AG08396 (cell line): ENCODE results near the gene SIRT2.
A peak's percentile ranks its signal among the peaks of the same experiment; 100 is the strongest.

Source experiments
- DNase-seq: peaks from one replicate; pipeline ENCODE4 v3.0.0; 2012; ENCODE audit warnings: low spot score, mixed read lengths

Gene SIRT2

DNA sequence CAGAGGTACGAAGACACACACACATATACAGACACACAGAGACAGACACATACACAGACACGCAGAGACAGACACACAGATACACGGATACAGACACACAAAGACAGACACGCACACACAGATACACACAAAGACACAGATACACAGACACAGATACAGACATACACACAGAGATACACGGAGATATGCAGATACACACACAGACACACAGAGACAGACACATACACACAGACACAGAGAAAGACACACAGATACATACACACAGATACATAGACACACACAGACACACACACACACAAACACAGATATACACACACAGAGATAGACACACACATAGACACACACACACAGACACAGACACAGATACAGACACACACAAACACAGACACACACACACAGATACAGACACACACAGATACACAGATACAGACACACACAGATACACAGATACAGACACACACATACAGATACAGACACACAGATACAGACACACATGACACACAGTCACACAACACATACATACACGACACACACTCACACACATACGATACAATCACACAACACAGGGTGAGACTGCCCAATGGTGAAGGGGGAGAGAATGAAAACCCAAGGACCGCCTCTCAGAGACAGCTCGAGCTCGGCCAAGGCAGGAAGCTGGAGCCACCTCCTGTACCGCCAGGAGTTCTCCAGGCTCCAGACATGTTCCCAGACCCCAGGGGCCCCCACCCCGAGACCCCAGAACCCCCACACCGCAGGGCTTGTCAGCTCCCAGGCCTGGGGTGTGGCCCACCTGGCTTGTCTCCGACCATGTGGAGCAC is 21.4 kb upstream of the SIRT2 start:
- DNase-seq = no peak

DNA sequence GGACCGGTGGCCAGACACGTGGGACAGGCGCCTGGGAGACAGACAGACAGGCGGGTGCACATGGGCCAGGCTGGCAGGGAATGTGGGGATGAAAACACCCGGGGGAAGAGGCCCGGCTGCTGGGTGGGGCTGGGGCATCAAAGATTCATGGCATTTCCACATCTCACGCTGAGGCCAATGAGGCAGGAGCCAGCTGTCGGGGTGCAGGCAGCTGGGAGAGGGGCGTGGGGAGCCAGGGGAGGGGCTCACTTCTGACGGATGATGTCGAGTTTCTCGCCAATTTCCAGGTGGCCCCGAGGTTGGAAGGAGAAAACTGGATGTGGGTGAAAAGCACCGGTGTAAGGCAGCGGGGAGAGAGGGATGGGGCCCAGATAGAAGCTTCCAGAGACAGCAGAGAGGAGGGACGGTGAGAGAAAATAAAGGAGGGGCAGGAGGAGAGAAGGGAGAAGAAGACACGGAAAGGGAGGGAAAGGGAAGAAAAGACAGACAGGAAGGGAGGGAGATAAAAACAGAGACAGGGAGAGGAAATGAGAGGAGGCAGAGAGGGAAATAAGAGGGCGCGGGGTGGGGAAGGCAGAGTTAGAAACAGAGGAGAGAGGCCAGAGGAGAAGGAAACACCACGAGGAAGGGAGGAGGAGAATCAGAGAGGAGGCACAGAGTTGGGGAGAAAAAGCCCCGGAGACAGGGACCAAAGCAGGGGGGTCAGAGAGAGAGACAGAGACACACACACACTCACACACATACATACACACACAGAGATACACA is 20.6 kb upstream of the SIRT2 start:
- peak; percentile 5 for DNase-seq

DNA sequence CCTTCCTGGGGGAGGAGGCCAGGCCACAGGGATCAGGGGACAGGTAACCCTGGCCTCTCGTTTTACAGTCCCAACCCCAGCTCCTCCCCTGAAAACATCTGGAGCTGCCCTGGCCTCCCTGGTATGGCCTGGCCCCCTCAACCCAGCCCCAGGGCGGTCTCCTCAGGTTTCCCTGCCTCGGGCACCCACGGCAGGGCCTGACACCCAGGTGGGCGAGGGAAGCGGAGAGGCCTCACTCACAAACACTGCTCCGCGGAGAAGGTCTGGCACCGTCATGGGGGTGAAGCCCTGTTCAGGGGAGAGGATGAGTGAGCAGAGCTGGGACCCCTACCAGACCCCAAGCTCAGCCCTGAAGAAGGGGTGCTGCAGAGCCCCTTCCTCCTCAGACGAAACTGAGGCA is 19.1 kb upstream of the SIRT2 start:
- no peak for DNase-seq

DNA sequence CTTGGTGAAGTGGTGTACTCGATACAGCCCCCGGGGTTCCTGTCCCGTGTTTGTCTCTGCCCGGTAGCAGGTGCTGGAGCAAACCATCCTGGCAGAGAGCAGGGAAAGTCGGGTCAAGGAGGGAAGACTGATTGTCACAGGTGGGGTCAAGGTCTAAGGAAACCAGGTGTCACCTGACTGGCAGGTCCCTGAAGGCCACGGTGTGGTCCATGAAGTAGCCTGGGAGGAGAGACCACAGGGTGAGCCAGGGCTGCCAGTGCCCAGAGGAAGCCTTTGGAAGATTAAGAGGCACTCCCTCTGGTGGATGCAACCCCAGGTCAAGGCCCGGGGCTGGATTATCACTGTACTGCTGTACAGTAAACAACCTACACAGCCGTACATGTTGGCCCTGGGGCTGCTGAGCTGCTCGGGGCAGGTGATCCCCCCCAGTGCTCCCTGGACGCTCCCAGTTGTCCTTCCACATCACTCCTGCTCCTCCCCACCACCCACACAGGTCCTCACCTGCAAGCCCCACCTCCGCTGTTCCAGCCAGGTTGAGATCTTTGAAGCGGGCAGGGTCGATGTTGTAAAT is 18.6 kb upstream of the SIRT2 start:
- DNase-seq = peak; percentile 44

GRCh38 chr19:38917516-38917915 is 18.1 kb upstream of the SIRT2 start:
- no peak for DNase-seq

DNA sequence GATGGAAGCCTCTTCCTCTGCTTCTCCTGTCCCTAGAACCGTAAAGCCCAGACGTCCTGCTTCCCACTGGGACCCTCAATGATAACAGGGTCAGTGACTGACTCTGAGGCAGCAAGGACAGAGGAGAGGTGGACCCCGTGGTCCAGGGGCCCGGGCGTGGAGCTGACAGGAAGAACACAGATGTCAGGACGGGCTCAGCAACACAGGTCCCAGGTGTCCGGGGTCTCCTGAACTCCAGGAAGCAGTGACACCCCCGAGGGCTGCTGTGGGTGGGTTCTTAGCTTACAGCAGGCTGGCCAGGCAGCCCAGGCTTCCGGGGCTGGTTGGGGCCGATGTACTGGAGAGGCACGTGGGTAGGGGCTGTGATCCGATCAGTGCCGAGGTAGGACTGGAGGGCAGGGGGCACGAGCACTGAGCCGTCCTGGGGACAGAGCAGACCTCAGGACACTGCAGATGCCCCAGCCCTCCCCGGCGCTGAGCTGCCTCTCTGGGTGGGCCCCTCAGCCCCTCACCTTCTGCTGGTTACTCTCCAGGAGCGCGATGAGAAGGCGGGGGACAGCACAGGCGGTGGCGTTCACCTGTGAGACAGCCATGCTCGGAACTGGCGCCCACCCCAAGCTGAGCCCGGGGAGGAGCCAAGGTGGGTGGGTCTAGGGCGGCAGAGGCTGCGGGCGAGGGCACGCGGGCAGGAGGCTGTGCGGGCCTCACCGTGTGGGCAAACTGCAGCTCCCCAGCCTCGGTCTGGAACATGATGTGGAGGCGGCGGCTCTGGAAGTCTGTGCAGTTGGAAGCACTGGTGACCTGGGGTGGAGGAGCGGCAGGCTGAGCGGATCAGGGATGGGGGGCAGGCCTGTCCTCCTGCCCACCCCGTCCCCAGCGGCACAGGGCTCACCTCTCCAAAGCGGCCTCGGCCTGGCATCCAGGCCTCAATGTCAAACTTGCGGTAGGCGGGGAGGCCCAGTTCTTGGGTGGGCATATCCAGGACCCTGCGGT is 16.2 kb upstream of the SIRT2 start:
- DNase-seq = no peak

DNA sequence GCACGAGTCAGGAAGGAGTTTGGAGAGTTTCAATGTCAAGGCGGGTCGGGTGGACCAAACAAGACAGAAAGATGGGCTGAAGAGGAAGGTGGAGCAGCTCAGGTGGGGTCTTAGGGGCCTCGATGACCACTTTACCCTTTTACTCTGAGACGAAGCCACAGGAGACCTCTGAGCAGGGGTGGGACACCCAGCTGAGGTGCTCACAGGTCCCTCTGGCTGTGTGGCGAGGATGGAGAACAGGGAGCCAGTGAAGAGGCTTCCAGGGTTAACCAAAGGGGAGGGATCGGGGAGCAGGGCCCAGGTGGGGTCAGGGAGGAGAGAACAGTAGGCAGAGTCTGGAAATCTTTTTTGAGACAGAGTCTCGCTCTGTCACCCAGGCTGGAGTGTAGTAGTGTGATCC is 14.5 kb upstream of the SIRT2 start:
- DNase-seq = no peak

DNA sequence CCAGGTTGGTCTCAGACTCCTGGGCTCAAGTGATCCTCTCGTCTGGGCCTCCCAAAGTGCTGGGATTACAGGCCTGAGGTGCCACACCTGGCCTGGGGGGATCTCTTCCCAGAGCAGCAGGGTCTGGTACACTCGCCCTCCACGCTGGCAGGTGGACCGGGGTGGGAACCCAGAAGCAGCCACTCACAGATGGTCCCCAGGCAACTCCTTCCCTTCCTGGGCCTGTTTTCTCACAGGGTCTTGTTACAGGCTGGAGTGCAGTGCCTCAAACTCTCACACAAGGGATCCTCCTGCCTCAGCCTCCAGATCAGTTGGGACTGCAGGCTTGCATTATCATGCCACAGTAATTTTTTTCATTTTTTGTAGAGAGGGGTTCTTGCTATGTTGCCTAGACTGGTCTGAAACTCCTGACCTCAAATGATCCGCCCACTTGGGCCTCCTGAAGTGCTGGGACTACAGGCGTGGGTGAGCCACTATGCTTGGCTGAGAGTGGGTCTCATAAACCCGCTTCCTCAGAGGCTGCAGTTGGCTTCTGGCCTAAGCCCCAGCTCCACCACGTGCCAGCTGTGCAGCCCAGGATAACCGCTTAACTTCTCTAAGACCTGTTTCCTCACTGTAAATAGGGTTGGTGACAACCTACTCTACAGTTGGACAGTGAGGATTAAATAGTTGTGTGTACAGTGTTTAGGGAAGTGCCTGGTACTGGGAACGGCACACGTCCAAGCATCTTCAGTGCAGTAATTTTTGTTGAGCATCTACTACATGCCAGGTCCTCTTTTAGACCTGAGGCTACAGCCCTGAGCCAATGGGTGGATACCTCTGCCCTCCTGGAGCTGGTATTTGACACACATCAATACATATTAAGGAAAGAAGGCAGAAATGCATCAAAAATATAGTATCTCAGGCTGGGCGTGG is 13.4 kb upstream of the SIRT2 start:
- no peak for DNase-seq

DNA sequence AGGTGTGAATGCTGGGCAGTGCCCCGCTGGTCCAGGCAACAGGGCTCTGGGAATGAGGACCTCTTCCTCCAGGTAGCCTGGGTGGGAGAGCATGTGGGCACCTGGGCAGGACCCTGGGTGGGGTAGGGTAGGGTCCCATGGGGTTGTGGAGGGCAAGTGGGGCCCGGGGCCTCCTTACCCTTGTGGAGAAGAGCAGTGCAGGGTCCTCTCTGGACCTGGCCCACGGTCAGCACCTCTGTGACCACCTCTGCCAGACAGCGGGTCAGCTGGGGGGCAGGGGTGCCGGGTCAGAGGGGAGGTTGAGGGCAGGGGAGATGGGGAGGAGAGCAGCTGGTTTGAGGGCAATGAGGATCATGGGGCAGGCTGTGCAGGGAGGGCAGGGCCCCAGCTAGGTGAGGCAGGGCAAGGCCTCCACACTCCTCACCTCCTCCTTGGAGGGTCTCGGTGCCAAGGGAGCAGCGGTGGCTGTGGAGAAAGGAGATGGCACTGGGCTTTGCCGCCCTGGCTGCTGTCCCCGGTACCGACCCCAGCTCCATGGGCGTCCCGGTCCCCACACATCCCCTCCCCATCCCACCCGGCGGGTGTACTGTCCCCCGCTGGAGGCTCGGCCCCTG is 12.1 kb upstream of the SIRT2 start:
- no peak for DNase-seq

DNA sequence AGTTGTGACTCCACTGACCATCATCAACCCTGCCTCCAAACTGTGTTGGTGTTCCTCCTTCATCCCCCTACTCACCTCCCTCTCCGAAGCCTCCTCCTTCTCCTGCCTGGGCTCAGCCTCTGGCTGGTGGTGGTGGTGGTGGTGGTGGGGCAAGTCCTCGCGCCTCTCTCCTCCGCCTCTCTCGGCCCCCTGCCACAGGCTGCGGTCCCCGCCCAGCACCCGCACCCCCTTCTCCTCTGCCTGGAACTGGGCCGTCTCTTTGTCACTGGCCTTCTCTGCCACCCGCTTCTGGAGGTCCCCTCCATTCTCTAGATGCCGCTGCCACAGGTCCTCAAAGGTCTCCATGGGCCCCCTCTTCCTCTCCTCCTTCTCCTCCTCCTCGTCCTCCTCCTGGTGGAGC is 11.1 kb upstream of the SIRT2 start:
- DNase-seq = no peak

GRCh38 chr19:38908911-38909310 is 9.5 kb upstream of the SIRT2 start:
- DNase-seq = no peak

DNA sequence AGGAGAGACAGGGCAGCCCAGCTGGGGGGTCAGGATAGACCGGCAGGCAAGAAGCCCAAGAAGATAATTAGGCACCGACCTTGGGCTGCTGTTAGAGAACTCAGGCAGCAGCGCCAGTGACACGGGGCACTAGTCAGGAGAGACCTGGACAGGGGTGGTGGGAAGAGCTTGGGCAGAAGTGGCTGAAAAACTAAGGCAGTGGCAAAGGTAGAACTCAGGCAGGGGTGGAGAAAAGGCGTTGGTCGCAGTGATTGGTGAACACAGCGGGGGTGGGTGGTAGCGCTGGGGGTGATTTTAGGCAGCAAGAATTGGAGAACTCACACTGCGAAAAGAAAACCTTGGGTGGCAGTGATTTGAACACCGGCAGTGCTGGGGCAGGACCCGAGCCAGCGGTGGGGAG is 8.3 kb upstream of the SIRT2 start:
- DNase-seq = no peak

GRCh38 chr19:38907227-38907626 is 7.8 kb upstream of the SIRT2 start:
- DNase-seq = no peak

GRCh38 chr19:38905620-38906019 is 6.2 kb upstream of the SIRT2 start:
- DNase-seq = no peak

- no peak for DNase-seq
These were observed 5.4 kb upstream of the SIRT2 start for GRCh38 chr19:38904581-38905539.

- no peak for DNase-seq
These were observed 2.3 kb upstream of the SIRT2 start for GRCh38 chr19:38901683-38902082.

DNA sequence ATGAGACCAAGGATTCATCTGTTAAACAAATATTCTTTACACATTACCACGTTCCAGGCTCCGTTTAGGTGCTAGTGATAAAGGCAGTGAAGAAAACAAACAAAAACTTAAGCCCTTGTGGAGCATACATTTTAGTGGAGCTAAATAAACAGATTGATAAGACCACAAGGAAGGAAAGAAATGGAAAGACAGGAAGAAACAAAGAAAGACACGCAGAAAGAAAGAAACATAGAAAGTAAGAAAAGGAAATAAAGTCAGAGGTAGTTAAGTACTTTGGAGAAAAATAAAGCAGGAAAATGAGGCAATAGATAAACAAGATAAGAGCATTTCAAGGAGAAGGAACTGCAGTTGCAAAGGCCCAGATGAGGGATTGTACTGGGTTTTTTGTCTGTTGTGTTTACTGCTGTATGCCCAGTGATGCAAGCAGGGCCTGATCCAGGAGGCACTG is 1.3 kb upstream of the SIRT2 start:
- no peak for DNase-seq

DNA sequence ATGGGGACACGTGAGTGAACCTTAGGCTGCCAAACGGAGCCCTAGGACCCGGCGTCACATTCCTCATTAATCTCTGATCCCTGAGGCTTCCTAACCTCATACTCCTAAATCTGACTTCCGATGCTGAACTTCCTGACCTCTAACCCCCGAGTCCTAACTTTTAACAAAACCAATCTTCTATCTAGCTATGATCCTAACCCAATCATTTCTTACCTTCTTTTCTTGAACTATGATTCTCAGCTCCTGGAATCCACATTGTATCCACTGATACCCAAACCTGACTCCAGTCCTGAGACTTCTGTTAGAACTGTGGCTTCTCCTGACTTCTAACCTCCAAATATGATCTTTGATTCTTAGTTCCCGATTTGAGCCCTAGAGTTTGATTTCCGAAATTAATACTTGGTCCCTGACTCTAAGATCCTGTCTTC is 798 bp upstream of the SIRT2 start:
- no peak for DNase-seq

DNA sequence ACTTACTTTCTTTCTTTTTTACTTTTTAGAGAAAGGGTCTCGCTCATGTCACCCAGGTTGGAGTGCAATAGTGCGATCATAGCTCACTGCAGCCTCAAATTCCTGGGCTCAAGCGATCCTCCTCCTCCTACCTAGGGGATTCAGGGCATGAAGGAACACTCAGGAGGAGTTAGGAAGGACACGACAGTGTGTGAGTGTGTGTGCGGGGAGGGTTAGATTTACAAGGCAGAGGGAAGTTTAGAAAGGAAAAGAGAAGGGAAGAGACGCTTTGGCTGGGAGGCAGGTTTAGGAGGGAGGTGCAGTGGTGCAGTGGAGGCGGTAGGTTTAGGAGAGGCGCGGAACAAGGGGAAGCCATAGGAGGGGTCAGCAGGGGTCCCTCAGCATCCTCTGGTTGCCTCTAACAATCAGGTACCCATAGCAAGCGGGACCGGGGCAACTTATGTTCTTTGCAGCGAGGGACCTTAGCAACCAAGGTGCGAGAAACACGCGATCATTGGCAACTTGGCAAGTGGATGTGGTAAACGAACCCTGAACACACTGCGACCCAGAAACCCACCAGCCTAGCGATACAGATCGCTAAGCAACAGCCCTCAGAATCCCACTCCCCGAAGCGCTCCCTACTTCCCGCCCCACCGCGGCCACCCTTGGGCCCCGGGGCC is 501 bp downstream of the SIRT2 start:
- DNase-seq = no peak
